Stimulated activated CD4-positive, alpha-beta T cell treated with anti-CD3 and anti-CD28 coated beads, Interleukin-2, amount 100 ng/mL, for 4 hours (primary cell): ENCODE data around the gene ATXN7L1.
A peak's percentile ranks its signal among the peaks of the same experiment; 100 is the strongest.

ENCODE experiments used
- DNase-seq: peaks from one replicate; pipeline ENCODE4 v3.0.0-alpha.2; 2020; ENCODE audit warnings: low read depth

ATXN7L1 gene

GRCh38 chr7:105876091-105876963 is at the start of gene ATXN7L1:
ATXN7L1 (minus strand) TSS chr7:105876599; CDS start chr7:105876558, 41 bp downstream.
- peak; percentile 90 for DNase-seq

DNA sequence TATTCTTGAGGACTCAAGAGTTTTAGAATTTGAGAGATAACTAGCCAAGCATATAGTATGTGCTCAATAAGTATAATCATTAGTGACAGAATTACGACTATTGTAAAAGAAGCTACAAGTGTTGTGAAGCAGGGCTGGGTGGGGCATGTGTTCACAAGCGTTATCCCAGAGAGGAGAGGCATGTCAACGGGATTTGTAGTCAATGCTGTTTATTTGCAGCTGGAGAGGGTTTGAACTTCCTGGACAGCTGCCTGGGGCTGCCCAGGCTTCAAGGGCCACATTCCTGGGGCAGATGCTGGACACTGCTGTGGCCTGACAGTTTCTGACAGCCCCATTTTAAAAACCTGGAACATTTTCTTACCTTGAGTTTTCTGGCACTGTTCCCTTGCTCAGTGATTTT is 49.7 kb upstream of the ATXN7L1 start:
- DNase-seq, result no peak

DNA sequence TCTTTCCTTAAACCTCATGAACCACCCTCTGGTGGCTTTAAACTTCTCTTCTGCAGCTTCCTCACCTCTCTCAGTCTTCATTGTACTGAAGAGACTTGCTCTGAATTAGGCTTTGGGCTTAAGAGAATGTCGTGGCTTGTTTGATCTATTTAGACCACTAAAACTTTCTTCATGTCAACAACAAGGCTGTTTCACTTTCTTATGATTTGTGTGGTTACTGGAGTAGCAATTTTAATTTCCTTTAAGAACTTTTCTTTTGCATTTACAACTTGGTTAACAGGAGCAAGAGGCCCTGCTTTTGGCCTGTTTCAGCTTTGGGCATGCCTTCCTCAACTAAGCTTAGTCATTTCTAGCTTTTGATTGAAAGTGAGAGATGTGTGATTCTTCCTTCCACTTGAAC is 48.5 kb upstream of the ATXN7L1 start:
- no peak for DNase-seq

- no peak for DNase-seq
Observed at GRCh38 chr7:105920766-105921165, 44.4 kb upstream of the ATXN7L1 start.

DNA sequence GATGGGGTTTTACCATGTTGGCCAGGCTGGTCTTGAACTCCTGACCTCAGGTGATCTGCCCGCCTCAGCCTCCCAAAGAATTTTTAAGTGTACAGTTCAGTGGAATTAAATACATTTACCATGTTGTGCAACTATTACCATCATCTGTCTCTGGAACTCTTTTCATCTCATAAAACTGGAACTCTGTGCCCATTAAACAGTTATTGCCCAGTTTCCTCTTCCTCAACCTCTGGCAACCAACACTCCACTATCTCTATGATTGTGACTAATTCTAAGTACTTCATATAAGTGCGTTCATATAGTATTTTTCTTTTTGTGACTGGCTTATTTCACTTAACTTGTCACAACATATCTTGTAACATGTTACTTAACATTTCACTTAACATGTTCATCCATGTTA is 41.3 kb upstream of the ATXN7L1 start:
- DNase-seq, result no peak

DNA sequence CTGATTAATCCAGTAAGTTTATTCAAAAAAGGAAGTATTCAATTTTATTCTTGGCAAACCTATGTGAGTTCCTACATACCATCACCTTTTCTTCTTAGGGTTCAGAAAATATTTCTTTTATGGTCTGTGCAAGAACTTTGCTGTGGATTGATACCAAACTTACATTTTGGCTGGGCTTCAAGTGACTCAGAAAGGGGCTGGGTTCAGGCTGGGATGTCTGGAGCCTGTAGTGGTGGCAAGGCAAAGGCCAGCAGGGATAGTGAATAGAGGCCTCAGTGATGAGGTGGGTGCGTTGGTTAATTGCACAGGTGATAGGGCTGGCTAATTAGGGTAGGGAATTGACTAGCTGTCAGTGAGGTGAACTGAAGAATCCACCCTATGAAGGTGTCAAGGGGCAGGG is 40.2 kb upstream of the ATXN7L1 start:
- no peak for DNase-seq

DNA sequence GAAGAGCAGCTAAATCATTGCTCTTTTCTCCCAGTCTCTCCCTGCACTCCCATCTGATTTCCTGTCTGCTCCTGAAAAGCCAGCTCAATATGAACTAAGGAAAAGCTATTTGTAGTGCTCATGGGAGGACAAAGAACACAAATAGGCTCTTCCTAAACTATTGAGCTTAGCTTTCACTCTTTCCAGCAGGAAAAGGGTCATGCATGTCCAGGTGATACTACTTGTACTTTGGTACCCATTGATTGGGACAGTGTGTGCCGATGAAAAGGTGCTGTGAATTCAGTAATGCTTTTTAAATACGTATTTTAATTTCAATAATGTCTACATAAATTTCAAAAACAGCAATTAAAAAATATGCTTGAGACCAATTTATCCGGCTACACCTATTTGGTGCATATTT is 37.5 kb upstream of the ATXN7L1 start:
- no peak for DNase-seq

DNA sequence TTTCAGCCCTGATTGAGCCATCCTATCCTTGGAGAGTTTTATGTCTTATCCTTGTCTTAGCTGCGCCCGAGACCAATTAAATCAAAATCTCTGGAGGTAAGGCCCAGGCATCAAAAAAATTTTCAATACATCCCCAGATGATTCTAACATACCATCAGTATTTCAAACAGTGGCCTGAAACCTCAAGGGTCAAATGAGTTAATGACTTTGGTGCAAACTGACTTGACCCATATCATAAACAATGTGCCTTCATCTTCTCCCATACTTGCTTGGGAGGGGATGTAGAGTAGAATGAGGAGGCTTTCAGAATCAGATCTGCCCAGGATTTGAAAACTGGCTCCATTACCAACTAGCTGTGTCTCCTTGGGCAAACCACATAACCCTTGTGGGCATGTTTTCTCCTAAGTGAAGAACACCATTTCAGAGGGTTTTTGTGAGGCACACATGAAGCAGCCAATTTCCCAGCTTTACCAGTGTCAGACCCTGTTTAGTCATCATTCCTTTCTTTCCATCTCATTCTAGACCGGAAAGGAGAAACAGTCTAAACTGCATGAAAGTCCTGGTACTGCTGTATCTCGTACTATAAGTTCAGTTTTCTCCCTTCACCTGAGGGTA is 35.7 kb upstream of the ATXN7L1 start:
- DNase-seq, result no peak

- DNase-seq, result no peak
Observed at GRCh38 chr7:105910172-105910571, 33.8 kb upstream of the ATXN7L1 start.

- DNase-seq, result no peak
Observed at GRCh38 chr7:105909742-105910141, 33.3 kb upstream of the ATXN7L1 start.

DNA sequence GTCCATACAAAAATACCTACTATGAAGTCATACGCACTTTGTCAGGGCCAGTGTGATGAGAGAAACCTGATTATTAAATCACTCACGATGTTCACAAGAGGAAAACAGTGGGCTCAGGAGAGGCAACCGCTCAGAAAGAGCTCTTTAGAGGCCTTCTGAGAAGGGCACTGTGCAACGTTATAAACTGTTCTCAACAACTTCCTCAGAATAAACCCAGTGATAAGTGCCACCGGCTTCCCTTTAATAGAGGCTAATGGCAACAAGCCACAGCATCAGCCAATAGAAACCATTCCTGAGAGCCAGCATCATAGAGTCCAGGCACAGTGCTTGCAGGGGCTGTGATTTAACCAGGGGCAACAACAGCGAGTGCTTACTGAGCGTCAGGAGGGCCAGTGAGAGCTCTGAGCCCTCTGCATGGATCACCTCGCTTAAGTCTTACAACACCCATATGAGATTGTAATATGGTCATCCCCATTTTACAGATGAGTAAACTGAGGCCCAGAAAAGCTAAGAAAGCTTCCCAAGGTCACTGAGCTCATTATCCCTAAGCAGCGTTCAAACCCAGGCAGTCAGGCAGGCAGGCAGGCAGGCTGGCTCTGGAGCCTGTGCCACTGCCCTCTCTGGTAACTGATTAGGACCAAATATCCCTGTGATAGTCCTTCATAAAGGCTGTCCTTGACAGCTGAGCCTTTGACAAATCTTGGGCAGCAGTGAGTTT is 30.9 kb upstream of the ATXN7L1 start:
- no peak for DNase-seq

DNA sequence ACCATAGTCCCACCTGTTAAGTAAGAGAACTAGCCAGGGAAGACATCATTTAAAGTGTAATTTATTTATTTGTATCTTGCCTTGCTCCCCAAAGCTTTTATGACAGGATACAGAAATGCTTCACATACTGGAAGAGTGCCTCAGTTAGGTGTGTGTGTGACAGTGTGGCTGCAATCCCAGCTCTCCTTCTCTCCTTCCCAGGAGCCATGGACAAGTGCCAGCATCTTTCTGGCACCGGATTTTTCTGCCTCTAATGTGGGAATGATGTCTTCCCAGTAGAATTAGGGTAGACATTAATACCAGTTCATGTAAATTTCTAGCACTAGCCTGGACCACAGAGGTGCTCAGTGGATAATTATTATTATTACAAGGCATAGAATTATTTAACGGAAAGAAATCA is 30.3 kb upstream of the ATXN7L1 start:
- DNase-seq, result no peak

- DNase-seq, result no peak
Observed at GRCh38 chr7:105905910-105906568, 29.6 kb upstream of the ATXN7L1 start.

GRCh38 chr7:105905209-105905909 is 29.0 kb upstream of the ATXN7L1 start:
- no peak for DNase-seq

DNA sequence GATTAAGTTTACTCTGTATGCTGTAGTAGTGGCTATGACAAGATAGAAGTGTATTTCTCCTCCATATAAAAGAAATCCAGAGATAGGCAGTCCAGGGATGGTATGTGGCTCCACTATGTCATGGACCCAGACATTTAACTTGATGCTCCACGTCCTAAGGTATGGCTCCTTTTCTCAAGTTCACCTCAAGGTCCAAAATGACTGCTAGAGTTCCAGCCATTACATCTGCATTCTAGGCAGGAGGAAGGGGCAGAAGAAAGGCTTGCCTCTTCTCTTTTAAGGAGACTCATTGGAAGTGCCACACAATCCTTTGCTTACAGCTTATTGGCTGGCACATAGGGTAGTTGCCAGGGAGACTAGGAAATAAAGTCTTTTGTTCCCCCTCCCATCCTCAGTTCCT is 27.7 kb upstream of the ATXN7L1 start:
- no peak for DNase-seq

- DNase-seq, result no peak
Observed at GRCh38 chr7:105902325-105902911, 26.0 kb upstream of the ATXN7L1 start.

DNA sequence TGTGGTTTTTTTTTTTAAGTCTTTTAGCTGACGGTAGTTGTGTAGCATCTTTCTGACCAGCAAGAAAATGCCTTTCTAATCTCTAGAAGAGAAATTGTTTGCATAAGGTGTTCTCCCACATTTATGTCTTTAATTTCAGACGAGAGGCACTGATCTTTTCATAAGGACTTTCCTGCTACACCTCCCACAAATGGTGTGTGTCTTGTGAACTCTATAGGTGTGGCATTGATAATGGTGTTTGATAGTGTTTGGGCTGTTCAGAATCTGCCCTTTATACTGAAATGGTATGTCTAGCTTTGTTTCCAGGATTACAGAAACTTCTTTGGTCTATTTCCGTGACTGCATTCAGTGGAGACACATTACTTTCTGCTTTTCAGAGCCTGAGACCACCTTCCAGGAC is 21.6 kb upstream of the ATXN7L1 start:
- no peak for DNase-seq

GRCh38 chr7:105896407-105896911 is 20.1 kb upstream of the ATXN7L1 start:
- DNase-seq, result no peak

DNA sequence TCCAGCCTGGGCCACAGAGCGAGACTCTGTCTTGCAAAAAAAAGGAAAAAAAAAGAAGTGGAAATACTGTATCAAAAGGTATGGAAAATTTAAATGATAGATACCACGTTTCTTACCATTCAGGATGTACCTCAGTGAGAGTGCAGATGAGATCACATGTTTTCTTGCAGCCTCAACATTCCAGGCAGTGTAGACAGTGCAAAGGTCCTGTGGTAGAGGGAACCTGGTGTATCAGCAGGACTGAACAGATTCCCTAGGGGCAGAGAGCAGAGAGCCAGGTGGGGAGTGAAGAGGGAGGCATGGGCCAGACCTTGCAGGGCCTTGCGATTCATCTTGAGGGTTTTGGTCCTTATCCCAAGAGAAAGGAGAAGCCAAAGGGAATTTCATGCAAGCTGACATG is 17.7 kb upstream of the ATXN7L1 start:
- DNase-seq, result no peak

DNA sequence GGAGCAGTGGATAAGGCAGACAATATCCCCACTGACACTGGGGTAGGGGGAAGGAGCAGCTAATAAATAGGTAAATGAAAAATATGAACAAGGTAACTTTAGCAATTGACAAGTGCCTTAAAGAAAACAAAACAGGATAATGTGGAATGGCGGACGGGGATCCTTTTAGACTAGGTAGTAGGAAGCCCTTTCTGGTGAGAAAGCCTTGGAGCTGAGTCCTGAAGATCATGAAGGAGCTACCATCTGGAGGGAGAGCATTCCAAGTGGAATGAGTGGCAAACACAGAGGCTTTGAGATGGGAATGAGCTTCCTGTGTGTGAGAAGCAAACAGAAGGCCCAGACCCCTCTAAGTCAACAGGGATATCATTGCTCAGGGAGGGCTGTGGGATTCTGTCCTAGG is 16.0 kb upstream of the ATXN7L1 start:
- no peak for DNase-seq

- DNase-seq, result peak; percentile 41
Observed at GRCh38 chr7:105890290-105890997, 14.0 kb upstream of the ATXN7L1 start.
